Vein endothelial cell (primary cell): ENCODE data around the gene PCNX4. TPM values are rescaled to one million over a fixed set of nuclear protein-coding genes. Genes with fewer than 3 reads are reported as not detected.

Source experiments
- total RNA-seq: library from RNA; depleted of rRNA; stranded (reverse); fragments of >200 nt; gene quantifications from 2 replicates; pipeline ENCODE4 v1.2.3, GENCODE V29; 2012

The PCNX4 gene
- total RNA-seq, result 68.9 and 79.3 TPM in 2 replicates

DNA sequence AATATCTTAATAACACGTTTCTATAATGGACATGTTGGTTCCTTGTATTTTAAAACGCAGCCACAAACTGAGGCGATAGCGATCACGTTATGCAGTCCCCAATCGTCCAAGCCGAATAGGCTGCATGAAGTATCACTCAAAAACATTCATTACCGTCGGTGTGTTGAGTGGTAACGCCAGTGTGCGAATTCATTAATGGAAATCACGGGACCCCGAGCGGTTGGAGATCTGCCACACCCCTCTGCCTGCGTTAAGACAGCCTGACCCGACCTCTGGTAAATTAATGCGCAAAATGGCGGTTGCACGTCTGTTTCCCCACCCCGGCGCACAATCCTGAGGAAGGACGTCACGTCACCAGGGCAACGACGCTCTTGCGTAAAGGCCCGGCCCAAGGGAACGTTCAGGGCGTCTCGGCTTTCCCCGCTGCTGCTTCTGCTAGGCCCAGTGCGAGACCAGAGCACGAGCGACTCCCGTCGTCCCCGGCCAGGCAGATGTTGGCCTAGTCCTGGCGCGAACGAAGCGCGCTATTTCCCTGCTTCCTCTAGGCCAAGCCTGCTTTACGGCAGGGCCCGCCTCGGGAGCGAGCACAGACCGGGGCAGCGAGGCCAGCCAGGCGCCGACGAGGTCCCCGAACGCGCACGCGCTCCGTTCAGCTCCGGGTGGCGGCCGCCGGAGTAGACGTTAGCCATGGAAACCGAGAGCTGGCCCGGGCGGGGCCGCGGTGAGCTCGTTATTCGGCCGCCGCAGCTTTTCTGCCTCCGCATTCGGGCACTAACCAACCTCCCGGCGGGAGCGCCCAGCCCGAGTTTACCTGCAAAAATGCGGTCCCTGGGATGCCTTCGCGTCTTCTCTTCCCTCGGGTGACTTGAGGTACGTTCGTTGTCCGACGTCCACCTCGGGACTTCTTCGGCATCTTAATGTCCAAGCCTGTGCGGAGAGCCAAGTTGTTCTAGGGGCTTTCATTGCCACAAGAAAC, at the start of gene PCNX4:
TSS of gene PCNX4 (plus strand) at position 374 of the 976 bp plus-strand sequence. CDS start 15,716 bp downstream, outside the sequence.

GRCh38 chr14:60164712-60165546, 73.2 kb downstream of the PCNX4 start, which contains the start of gene DHRS7:
TSS of gene DHRS7 (minus strand) at chr14:60165398. CDS start at chr14:60165309, 89 bp downstream.

Other genes starting within 250 kb of the PCNX4 start
- 0.10 and 0.33 TPM in 2 replicates for gene RTN1, start 221.1 kb upstream of the PCNX4 start, total RNA-seq
- not detected in 2 replicates for gene LRRC9, start 171.8 kb upstream of the PCNX4 start, total RNA-seq
- 46.1 and 46.4 TPM in 2 replicates for gene DHRS7, start 73.5 kb downstream of the PCNX4 start, total RNA-seq
- 19.6 and 26.8 TPM in 2 replicates for gene PPM1A, start 157.3 kb downstream of the PCNX4 start, total RNA-seq